ENCODE results near the gene BTBD16.

The BTBD16 gene

GRCh38 chr10:122271076-122271475, at the start of gene BTBD16:
BTBD16 (plus strand) TSS chr10:122271296; CDS start chr10:122275082, 3,786 bp downstream.
- DNase-seq (ENCODE audit: low spot score): no peak

- DNase-seq (ENCODE audit: low spot score): no peak
Observed at GRCh38 chr10:122221958-122222357, 49.1 kb upstream of the BTBD16 start.

- DNase-seq (ENCODE audit: low spot score): no peak
Observed at GRCh38 chr10:122222638-122223037, 48.5 kb upstream of the BTBD16 start.

GRCh38 chr10:122224159-122224558, 46.9 kb upstream of the BTBD16 start:
- no peak for DNase-seq (ENCODE audit: low spot score)

GRCh38 chr10:122225330-122225729, 45.8 kb upstream of the BTBD16 start:
- no peak for DNase-seq (ENCODE audit: low spot score)

GRCh38 chr10:122227754-122228153, 43.3 kb upstream of the BTBD16 start:
- no peak for DNase-seq (ENCODE audit: low spot score)

- DNase-seq (ENCODE audit: low spot score): no peak
Observed at GRCh38 chr10:122229666-122230065, 41.4 kb upstream of the BTBD16 start.

- DNase-seq (ENCODE audit: low spot score): no peak
Observed at GRCh38 chr10:122230222-122230621, 40.9 kb upstream of the BTBD16 start.

- DNase-seq (ENCODE audit: low spot score): no peak
Observed at GRCh38 chr10:122232769-122233168, 38.3 kb upstream of the BTBD16 start.

- DNase-seq (ENCODE audit: low spot score): no peak
Observed at GRCh38 chr10:122233857-122234348, 37.2 kb upstream of the BTBD16 start.

- DNase-seq (ENCODE audit: low spot score): no peak
Observed at GRCh38 chr10:122234416-122234815, 36.7 kb upstream of the BTBD16 start.

GRCh38 chr10:122236690-122237306, 34.3 kb upstream of the BTBD16 start:
- DNase-seq (ENCODE audit: low spot score): no peak

GRCh38 chr10:122237331-122237990, 33.6 kb upstream of the BTBD16 start:
- no peak for DNase-seq (ENCODE audit: low spot score)

GRCh38 chr10:122239578-122240257, 31.4 kb upstream of the BTBD16 start:
- no peak for DNase-seq (ENCODE audit: low spot score)

GRCh38 chr10:122240401-122240800, 30.7 kb upstream of the BTBD16 start:
- DNase-seq (ENCODE audit: low spot score): no peak

- no peak for DNase-seq (ENCODE audit: low spot score)
Observed at GRCh38 chr10:122241836-122242235, 29.3 kb upstream of the BTBD16 start.

GRCh38 chr10:122243550-122243949, 27.5 kb upstream of the BTBD16 start:
- DNase-seq (ENCODE audit: low spot score): no peak

- DNase-seq (ENCODE audit: low spot score): no peak
Observed at GRCh38 chr10:122244001-122244975, 26.8 kb upstream of the BTBD16 start.

GRCh38 chr10:122245136-122245535, 26.0 kb upstream of the BTBD16 start:
- DNase-seq (ENCODE audit: low spot score): no peak

GRCh38 chr10:122245897-122246296, 25.2 kb upstream of the BTBD16 start:
- DNase-seq (ENCODE audit: low spot score): no peak

- DNase-seq (ENCODE audit: low spot score): no peak
Observed at GRCh38 chr10:122246830-122247520, 24.1 kb upstream of the BTBD16 start.

Measured in germinal center (tissue), 1 donor.